ENCODE measurements around the gene PKN1. TPM values are rescaled to one million over a fixed set of nuclear protein-coding genes. Genes with fewer than 3 reads are reported as not detected.

The PKN1 gene
- total RNA-seq, 1 donor from 2014 or later: 151 TPM

DNA sequence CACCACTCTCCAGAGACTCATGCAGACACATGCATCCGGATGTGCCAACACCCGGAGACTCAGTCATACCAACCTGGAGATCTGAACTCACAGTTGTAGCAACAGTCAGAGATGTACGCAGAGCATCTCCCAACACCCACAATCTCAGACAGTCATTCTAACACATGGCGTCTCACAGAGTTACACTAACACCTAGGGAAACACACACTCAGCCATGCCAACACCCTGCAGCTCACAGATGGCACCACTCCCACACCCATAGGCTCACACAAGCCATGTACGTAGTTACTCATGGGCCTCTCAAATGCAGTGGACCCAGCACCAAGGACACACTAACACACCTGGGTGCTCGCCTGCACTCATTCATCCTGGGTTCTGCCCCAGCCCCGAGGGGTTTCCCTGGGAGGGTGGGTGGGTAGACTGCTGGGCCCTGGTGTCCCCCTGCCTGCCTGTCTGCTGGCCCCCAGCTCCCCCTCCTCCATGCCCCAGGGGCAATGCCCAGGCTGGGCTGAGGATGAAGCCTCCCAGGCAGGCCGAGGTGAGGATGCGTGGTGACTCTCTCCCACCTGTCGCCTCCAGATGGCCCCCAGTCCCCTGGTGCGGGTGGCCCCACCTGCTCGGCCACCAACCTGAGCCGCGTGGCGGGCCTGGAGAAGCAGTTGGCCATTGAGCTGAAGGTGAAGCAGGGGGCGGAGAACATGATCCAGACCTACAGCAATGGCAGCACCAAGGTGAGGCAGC lies 10.0 kb downstream of the PKN1 start:
- Mint-ChIP-seq H3K9me3 (ENCODE audit: unreplicated experiment) (no peaks in the 10 kb centered on the region), H3K27me3 (ENCODE audit: unreplicated experiment) (no peaks in the 10 kb centered on the region), H3K4me3 (ENCODE audit: unreplicated experiment) (no peak overlapping the region), H3K4me1 (ENCODE audit: unreplicated experiment) (peaks cover 17% of the 10 kb centered on the region), H3K27ac (ENCODE audit: unreplicated experiment) (no peak overlapping the region), H3K36me3 (ENCODE audit: unreplicated experiment) (peaks cover 29% of the 10 kb centered on the region)
- TF ChIP-seq, protein P1, sequence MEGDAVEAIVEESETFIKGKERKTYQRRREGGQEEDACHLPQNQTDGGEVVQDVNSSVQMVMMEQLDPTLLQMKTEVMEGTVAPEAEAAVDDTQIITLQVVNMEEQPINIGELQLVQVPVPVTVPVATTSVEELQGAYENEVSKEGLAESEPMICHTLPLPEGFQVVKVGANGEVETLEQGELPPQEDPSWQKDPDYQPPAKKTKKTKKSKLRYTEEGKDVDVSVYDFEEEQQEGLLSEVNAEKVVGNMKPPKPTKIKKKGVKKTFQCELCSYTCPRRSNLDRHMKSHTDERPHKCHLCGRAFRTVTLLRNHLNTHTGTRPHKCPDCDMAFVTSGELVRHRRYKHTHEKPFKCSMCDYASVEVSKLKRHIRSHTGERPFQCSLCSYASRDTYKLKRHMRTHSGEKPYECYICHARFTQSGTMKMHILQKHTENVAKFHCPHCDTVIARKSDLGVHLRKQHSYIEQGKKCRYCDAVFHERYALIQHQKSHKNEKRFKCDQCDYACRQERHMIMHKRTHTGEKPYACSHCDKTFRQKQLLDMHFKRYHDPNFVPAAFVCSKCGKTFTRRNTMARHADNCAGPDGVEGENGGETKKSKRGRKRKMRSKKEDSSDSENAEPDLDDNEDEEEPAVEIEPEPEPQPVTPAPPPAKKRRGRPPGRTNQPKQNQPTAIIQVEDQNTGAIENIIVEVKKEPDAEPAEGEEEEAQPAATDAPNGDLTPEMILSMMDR (IDR thresholded peaks at IDR 0.05): no peak
- DNase-seq (ENCODE audit: extremely low spot score, unreplicated experiment): no peak

GRCh38 chr19:14443632-14444216 lies 10.6 kb downstream of the PKN1 start:
- H3K27me3 Mint-ChIP-seq (ENCODE audit: unreplicated experiment): no peaks in the 10 kb centered on the region
- TF ChIP-seq, protein P1 (IDR thresholded peaks at IDR 0.05): no peak
- no peaks in the 10 kb centered on the region for H3K9me3 Mint-ChIP-seq (ENCODE audit: unreplicated experiment)
- peaks cover 17% of the 10 kb centered on the region for H3K4me1 Mint-ChIP-seq (ENCODE audit: unreplicated experiment)
- H3K27ac Mint-ChIP-seq (ENCODE audit: unreplicated experiment): no peak overlapping the region
- no peak overlapping the region for H3K4me3 Mint-ChIP-seq (ENCODE audit: unreplicated experiment)
- H3K36me3 Mint-ChIP-seq (ENCODE audit: unreplicated experiment): peaks cover 32% of the 10 kb centered on the region
- DNase-seq (ENCODE audit: extremely low spot score, unreplicated experiment): no peak

DNA sequence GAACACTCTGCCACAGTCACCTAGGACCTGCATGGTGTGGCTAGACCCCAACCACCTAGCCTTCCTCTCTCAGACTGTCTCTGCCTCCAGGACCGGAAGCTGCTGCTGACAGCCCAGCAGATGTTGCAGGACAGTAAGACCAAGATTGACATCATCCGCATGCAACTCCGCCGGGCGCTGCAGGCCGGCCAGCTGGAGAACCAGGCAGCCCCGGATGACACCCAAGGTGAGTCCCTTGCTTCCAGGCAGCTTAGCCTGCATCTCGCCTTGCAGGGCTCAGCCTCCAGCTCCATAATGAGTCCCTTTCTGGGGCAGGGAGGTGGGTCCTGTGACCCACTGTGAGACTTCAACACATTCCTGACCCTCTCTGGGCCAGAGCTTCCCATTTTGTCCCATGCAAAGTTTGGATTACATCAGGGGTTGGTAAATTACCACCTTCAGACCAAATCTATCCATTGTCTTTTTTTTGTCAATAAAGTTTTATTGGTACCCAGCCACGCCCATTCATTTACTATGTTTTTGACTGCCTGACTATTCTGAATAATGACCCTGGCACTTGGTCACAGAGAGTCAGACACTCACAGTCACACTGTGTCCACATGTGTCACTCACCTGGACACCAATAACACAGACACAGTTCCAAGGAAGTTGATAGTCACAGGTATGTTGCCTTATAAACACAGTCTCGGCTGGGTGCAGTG lies 13.4 kb downstream of the PKN1 start:
- Mint-ChIP-seq H3K4me1 (ENCODE audit: unreplicated experiment) (no peaks in the 10 kb centered on the region), H3K27ac (ENCODE audit: unreplicated experiment) (no peak overlapping the region), H3K27me3 (ENCODE audit: unreplicated experiment) (no peaks in the 10 kb centered on the region), H3K36me3 (ENCODE audit: unreplicated experiment) (peaks cover 49% of the 10 kb centered on the region), H3K4me3 (ENCODE audit: unreplicated experiment) (no peak overlapping the region), H3K9me3 (ENCODE audit: unreplicated experiment) (no peaks in the 10 kb centered on the region)
- TF ChIP-seq, protein P1 (IDR thresholded peaks at IDR 0.05): no peak
- DNase-seq (ENCODE audit: extremely low spot score, unreplicated experiment): no peak

GRCh38 chr19:14449321-14449720 lies 16.2 kb downstream of the PKN1 start:
- TF ChIP-seq, protein P1 (IDR thresholded peaks at IDR 0.05): no peak
- Mint-ChIP-seq H3K27me3 (ENCODE audit: unreplicated experiment) (no peaks in the 10 kb centered on the region), H3K4me3 (ENCODE audit: unreplicated experiment) (no peak overlapping the region), H3K4me1 (ENCODE audit: unreplicated experiment) (no peaks in the 10 kb centered on the region), H3K9me3 (ENCODE audit: unreplicated experiment) (no peaks in the 10 kb centered on the region), H3K27ac (ENCODE audit: unreplicated experiment) (no peak overlapping the region), H3K36me3 (ENCODE audit: unreplicated experiment) (peaks cover 42% of the 10 kb centered on the region)
- DNase-seq (ENCODE audit: extremely low spot score, unreplicated experiment): no peak

Measured in osteocyte (in vitro differentiated cells).